ENCODE measurements around the gene CDX2.

The CDX2 gene

DNA sequence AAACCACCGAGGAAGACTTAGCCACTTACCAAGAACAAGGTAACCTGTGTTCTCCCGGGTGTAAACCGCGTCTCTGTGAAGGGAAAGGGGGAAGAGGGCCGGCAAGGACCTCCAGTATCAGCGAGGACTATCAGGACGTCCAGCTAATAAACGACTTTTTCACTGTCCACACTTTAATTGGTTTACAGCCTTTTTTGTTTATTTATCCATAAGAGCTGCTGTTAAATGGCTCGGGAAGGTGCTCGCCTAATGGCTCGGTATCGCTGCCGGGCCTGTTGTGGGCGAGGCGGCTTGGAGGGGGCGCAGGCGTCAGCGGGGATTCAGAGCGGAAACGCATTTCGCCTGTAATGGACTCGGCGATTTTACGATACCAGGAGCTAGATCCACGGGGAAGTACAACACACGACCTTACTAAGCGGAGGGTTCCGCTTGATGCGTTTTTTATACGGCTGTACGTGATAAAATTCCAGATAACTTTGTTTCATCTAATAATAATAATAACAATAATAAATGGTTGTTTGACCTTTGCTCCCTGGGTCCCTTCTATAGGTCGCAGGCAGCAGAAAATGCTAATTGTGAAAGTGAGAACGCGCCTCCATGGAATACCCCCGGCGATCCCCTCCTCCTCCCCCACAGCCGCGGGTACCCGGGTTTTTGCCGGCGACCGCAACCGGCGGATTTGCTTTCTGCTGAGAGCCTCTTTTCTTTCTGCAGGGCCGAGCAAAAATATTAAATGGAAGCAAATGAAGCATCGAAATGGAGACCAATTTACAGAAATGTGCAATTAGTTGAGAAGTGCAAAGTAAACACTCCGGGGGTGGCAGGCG, 51.8 kb downstream of the CDX2 start:
- no peak for DNase-seq (ENCODE audit: low spot score)

DNA sequence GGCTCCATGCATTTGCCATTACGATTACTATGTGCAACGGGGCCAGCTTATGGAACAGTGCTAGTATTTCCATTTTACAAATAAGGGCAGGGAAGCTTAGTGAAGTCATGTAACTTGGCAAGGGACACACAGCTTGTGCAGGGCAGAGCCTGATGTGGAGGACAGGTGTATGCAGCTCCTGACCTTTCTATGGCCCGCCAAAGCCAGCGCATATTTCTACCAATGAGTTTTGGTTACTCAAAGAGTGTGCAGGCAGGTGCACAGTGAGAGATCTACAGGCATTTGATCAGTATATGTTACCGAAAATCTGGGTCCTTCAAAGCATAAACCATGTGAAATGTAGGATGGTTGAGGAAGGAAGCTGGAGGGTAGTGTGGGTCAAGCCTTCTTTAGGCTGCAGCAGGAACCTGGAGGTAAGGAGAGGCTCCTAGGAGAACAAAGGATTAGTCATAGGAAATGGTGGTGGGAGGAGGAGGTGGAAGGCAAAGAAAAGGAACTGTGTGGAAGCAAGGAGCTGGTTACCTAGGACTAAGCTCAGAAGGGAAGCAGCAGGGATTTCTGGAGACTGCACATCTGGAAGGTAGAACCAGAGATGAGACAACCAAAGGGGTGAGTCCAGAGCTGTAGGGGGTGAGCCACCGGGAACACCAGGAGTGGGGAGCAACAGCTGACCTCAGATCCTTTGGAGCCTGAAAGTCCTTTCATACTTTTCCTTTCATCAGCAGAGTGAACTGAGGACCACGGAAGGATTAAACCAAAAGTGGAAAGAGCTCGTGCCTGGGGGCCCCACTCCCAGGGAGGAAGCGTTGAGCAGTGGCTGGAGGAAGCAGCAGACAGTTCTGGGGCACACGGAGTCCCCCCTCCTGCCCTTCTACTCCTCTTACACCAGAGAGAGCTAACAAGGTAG, 53.6 kb downstream of the CDX2 start:
- no peak for DNase-seq (ENCODE audit: low spot score)

DNA sequence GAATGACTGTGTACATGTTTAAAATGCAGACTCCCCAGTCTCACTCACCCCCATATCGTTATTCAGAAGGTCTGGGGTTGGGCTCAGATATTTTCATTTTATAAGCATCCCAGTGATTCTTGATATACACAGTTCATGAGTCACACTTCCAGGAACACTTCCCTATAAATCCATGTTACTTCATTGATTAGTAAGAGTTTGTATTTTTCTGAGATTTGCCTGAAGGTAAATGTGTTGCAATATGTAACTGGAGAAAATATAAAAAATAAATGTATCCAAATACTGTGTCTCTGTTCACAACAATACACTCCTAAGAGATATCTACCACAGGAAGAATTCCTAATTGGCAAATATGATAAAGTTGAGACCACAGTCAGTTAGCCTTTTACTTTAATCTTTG, 56.0 kb downstream of the CDX2 start:
- no peak for DNase-seq (ENCODE audit: low spot score)

DNA sequence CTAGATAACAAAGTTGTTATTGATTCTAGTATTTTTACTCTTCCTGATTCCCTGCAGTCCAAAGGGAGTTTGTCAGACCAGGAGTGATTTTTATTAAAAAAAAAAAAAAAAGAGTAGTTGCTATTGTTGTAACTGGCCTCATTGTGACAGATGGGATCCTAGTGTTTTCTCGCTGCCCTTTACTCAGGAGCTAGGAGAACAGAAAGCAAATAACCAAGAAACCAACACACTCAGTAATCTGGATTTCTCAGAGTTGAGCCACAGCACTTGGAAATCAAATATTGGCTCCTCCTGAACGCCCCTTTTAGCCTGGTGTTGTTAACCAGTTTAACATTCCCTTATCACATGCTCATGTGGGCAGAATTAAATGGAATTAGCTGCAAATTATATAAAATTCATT, 57.6 kb downstream of the CDX2 start:
- DNase-seq (ENCODE audit: low spot score) = no peak
